Breast epithelium (tissue), 3 donors: ENCODE measurements around the gene OR52E1.

Experiments used
- POLR2A ChIP-seq: fragments of 450-650 bp; IDR thresholded peaks from one replicate; pipeline ENCODE4 v1.6.1; 2016; ENCODE audit warnings: antibody characterized with exemption, mild to moderate bottlenecking, moderate library complexity
- TF ChIP-seq, protein P1 (sequence below), 3 donors: fragments of 450-650 bp; IDR thresholded peaks; one replicate each; pipeline ENCODE4 v1.5.1; 2016 to 2017; ENCODE audit warnings: antibody characterized with exemption in 3 of 3, mild to moderate bottlenecking in 3 of 3, moderate library complexity in 3 of 3

DNA sequence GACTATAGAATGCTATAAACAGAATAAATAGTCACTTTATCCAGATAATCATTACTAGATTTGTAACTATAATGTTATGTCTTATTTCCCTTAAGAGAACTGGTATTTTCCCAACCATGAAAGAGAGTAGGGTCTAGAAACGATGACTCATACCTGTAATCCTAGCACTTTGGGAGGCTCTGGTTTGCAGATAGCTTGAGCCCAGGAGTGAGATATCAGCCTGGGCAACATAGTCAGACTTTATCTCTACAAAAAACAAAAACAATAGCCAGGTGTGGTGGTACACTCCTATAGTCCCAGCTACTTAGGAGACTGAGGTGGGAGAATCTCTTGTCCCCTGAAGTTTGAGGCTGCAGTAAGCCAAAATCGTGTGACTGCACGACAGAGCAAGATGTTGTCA lies 37.9 kb downstream of the OR52E1 start:
- TF ChIP-seq, protein P1, sequence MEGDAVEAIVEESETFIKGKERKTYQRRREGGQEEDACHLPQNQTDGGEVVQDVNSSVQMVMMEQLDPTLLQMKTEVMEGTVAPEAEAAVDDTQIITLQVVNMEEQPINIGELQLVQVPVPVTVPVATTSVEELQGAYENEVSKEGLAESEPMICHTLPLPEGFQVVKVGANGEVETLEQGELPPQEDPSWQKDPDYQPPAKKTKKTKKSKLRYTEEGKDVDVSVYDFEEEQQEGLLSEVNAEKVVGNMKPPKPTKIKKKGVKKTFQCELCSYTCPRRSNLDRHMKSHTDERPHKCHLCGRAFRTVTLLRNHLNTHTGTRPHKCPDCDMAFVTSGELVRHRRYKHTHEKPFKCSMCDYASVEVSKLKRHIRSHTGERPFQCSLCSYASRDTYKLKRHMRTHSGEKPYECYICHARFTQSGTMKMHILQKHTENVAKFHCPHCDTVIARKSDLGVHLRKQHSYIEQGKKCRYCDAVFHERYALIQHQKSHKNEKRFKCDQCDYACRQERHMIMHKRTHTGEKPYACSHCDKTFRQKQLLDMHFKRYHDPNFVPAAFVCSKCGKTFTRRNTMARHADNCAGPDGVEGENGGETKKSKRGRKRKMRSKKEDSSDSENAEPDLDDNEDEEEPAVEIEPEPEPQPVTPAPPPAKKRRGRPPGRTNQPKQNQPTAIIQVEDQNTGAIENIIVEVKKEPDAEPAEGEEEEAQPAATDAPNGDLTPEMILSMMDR (IDR thresholded peaks at IDR 0.05) = no peak
- TF ChIP-seq POLR2A = no peak
